ENCODE data around the gene IQGAP1. TPM values are rescaled to one million over a fixed set of nuclear protein-coding genes. Genes with fewer than 3 reads are reported as not detected.
"Not testable (repeated sequence)": the region's sequence is repeated elsewhere in the genome, so short reads cannot be mapped to it uniquely, and the experiment has no call there.

The IQGAP1 gene
- total RNA-seq, 6 experiments from 2014 or later, result 172 to 201 (median 185) TPM

DNA sequence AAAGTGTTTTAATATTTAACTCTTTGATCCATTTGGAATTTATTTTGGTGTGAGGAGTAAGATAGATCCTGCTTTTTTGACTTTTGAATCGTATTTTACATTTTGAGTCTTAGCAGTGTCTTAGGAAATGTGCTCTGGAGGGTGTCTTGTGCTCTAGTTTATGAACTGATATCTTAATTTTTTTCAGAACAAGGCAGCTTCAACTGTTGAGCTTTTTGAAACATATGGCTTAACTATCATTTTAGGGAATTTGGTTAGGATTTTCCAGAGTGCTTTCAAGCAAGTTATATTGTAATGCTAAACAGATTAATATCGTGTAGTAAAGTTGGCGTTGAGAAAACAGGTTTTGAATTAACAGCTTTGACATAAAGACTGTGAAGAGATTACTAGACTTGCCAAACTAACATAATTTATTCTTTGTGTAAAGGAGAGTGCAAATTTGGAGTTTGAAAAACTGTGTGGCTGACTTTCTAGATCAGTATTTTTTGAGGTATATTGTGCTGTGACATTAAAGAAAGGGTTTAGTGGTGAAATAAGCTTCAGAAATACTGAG, 17.1 kb downstream of the IQGAP1 start:
- H3K4me1 Mint-ChIP-seq (ENCODE audit: low read depth), result peaks cover 89% of the 10 kb centered on the region
- TF ChIP-seq, protein P1, sequence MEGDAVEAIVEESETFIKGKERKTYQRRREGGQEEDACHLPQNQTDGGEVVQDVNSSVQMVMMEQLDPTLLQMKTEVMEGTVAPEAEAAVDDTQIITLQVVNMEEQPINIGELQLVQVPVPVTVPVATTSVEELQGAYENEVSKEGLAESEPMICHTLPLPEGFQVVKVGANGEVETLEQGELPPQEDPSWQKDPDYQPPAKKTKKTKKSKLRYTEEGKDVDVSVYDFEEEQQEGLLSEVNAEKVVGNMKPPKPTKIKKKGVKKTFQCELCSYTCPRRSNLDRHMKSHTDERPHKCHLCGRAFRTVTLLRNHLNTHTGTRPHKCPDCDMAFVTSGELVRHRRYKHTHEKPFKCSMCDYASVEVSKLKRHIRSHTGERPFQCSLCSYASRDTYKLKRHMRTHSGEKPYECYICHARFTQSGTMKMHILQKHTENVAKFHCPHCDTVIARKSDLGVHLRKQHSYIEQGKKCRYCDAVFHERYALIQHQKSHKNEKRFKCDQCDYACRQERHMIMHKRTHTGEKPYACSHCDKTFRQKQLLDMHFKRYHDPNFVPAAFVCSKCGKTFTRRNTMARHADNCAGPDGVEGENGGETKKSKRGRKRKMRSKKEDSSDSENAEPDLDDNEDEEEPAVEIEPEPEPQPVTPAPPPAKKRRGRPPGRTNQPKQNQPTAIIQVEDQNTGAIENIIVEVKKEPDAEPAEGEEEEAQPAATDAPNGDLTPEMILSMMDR (IDR thresholded peaks at IDR 0.05), result no peak
- no peak overlapping the region for H3K4me3 Mint-ChIP-seq
- peak overlapping the region; percentile 28 for H3K27ac Mint-ChIP-seq
- no peak for DNase-seq
- peaks cover 37% of the 10 kb centered on the region for H3K36me3 Mint-ChIP-seq (ENCODE audit: low read depth)
- H3K9me3 Mint-ChIP-seq, result no peaks in the 10 kb centered on the region
- H3K27me3 Mint-ChIP-seq (ENCODE audit: insufficient read depth), result peaks cover 3% of the 10 kb centered on the region

DNA sequence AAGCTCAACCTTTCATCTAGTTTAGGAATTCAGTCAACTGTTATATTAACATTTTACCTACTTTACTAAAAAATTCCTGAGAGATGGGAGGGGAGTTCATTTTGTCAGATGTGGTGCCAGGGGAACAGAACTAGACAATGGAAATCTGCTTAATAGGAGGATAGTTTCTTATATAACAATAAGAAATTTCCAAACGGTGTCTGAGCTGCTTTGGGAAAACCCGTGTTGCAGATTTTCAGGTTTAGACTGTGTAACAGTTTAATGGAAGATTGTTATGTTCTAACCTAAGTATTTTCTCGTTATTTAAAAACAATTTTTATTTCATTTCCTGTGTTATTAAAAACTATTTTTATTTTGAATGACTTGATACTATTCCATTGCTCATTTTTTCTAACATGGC, 19.3 kb downstream of the IQGAP1 start:
- peak overlapping the region; percentile 88; the same call in 1 of the 2 replicates for H3K27ac Mint-ChIP-seq
- H3K4me3 Mint-ChIP-seq, result no peak overlapping the region; the same call in 1 of the 2 replicates
- H3K36me3 Mint-ChIP-seq (ENCODE audit: low read depth), result peaks cover 43% of the 10 kb centered on the region
- no peak for DNase-seq
- TF ChIP-seq, protein P1 (IDR thresholded peaks at IDR 0.05), result no peak
- H3K4me1 Mint-ChIP-seq (ENCODE audit: low read depth), result peaks cover 84% of the 10 kb centered on the region
- H3K9me3 Mint-ChIP-seq, result no peaks in the 10 kb centered on the region
- H3K27me3 Mint-ChIP-seq (ENCODE audit: insufficient read depth), result peaks cover 3% of the 10 kb centered on the region

DNA sequence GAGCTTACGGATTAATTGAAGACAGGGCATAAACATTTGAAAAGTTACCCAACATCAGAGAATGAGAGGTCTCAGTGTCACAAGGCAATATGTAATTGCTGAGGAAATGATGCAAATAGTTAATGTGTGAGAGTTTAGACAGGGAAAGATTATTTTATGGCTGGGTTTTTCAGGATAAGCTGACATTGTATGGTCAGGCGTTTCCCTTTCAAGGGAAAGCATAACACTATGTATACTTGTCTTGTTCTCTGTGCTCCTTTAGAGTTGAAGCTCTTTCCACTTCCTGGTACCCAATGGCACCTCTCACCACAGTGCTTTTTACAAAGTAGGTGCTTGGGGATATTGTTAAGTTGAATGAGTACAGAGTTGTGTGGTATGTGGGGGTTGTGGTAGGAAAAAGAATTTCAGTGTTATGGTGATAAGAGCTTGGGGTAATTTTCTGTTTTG, 19.9 kb downstream of the IQGAP1 start:
- TF ChIP-seq, protein P1 (IDR thresholded peaks at IDR 0.05), result no peak
- Mint-ChIP-seq H3K36me3 (ENCODE audit: low read depth) (peaks cover 43% of the 10 kb centered on the region), H3K27ac (peak overlapping the region; percentile 38), H3K4me3 (peak overlapping the region; percentile 1; the same call in 1 of the 2 replicates), H3K27me3 (ENCODE audit: insufficient read depth) (peaks cover 3% of the 10 kb centered on the region), H3K9me3 (no peaks in the 10 kb centered on the region), H3K4me1 (ENCODE audit: low read depth) (peaks cover 84% of the 10 kb centered on the region)
- no peak for DNase-seq

DNA sequence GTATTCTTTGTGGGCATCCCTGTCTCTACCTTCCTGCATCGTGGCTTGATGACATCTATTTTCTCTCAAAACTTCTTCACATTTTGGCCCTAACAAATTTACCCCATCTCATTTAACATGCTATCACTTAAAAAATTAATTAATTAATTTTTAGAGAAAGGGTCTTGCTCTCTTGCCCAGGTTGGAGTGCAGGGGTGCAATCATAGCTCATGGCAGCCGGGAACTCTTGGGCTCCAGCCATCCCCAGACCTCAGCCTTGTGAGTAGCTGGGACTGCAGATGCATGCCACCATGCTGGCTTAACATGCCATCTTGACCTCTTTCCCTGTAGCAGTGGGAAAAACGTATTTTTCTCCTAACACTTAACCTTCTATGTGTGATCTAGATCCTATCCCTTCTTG, 20.6 kb downstream of the IQGAP1 start:
- peaks cover 84% of the 10 kb centered on the region for H3K4me1 Mint-ChIP-seq (ENCODE audit: low read depth)
- H3K4me3 Mint-ChIP-seq, result no peak overlapping the region
- H3K27me3 Mint-ChIP-seq (ENCODE audit: insufficient read depth), result peaks cover 3% of the 10 kb centered on the region
- TF ChIP-seq, protein P1 (IDR thresholded peaks at IDR 0.05), result no peak
- H3K36me3 Mint-ChIP-seq (ENCODE audit: low read depth), result peaks cover 43% of the 10 kb centered on the region
- no peak overlapping the region for H3K27ac Mint-ChIP-seq
- no peaks in the 10 kb centered on the region for H3K9me3 Mint-ChIP-seq
- no peak for DNase-seq

DNA sequence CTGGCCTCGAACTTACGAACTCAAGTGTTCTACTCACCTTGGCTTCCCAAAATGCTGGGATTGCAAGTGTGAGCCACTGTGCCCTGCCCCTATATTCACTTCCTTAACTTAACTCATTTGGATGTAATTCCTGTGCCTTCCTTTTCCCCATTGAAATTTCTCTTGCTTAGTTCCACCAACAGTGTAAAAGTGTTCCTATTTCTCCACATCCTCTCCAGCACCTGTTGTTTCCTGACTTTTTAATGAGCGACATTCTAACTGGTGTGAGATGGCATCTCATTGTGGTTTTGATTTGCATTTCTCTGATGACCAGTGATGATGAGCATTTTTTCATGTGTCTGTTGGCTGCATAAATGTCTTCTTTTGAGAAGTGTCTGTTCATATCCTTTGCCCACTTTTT, 21.5 kb downstream of the IQGAP1 start:
- not testable (repeated sequence) for H3K9me3 Mint-ChIP-seq; DNase-seq; H3K27me3 Mint-ChIP-seq (ENCODE audit: insufficient read depth); H3K4me3 Mint-ChIP-seq
- Mint-ChIP-seq H3K4me1 (ENCODE audit: low read depth) (peaks cover 84% of the 10 kb centered on the region), H3K36me3 (ENCODE audit: low read depth) (peaks cover 35% of the 10 kb centered on the region), H3K27ac (peak overlapping the region; percentile 51)

DNA sequence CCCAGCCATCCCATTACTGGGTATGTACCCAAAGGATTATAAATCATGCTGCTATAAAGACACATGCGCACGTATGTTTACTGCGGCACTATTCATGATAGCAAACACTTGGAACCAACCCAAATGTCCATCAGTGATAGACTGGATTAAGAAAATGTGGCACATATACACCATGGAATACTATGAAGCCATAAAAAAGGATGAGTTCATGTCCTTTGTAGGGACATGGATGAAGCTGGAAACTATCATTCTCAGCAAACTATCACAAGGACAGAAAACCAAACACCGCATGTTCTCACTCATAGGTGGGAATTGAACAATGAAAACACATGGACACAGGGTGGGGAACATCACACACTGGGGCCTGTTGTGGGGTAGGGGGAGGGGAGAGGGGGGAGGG, 22.3 kb downstream of the IQGAP1 start:
- DNase-seq; H3K9me3 Mint-ChIP-seq; H3K27me3 Mint-ChIP-seq (ENCODE audit: insufficient read depth); H3K4me3 Mint-ChIP-seq; H3K27ac Mint-ChIP-seq: not testable (repeated sequence)
- Mint-ChIP-seq H3K4me1 (ENCODE audit: low read depth) (peaks cover 84% of the 10 kb centered on the region), H3K36me3 (ENCODE audit: low read depth) (peaks cover 35% of the 10 kb centered on the region)
